HG03575 (cell line): ENCODE results near the gene GJA5.
"Not testable (repeated sequence)": the region's sequence is repeated elsewhere in the genome, so short reads cannot be mapped to it uniquely, and the experiment has no call there.

ENCODE experiments used
- ATAC-seq: cut with Tn5 transposase; IDR thresholded peaks from one replicate; pipeline ENCODE4 v1.9.1; 2021; ENCODE audit not compliant: unreplicated experiment, insufficient number of reproducible peaks, low FRiP score; ENCODE audit errors: extremely low read depth

The GJA5 gene

DNA sequence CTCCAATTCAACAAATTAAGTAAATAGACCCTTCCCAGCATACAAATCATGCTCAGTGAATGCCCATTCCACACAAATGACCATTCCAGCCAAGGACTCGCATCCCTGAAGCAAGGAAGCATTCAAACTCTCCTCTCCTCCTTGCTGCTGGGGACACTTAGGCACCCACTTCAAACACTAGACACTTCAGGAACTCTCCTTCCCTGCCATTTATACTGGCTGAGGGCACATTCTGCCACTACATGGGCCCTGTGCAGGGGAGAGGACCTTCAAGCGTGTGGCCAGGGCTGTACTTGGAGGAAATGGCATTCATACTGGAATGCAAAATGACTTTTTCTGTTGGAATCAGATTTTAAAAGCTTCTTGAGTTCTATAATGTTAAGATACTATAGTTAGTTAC, 22.3 kb downstream of the GJA5 start:
- no peak for ATAC-seq

DNA sequence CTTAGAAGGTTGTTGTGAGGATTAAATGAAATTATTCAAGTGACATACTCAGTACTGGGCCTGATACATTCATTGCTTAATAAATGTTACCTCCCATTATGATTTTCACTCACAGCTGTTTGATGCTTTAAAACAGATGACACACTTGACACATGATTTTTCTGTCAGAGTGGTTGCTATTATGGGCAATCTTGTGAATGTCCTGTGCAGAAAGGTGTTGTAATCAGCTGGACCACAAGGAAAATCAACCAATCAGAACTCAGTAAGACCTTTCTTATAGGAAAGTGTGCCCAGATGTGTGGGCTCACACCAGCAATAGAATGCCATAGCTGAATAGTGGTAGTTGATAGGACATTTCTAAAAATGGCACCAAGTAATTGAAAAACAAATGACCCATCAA, 23.5 kb downstream of the GJA5 start:
- ATAC-seq, result no peak

DNA sequence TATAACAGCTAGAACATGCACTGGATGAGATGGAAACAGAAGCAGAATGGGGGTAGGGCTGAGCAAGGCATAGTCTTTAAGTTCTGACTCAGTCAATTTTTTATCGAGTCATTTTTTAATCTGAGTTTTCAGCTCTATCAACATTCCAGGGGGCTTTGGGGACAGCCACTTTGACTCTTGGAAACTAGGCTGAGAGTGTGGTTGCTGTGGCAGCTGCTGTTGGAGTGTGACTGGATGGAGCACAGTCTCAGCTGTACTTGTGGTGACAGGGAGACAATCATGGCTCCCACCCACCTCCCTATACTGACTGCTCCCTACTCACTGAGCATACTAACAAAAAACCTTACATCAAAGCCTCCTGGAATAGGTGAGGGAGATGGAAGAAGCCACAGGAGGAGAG, 25.0 kb downstream of the GJA5 start:
- ATAC-seq, result no peak

GRCh38 chr1:147734291-147734841, 26.0 kb downstream of the GJA5 start:
- not testable (repeated sequence) for ATAC-seq

GRCh38 chr1:147729315-147729714, 31.1 kb downstream of the GJA5 start:
- no peak for ATAC-seq

DNA sequence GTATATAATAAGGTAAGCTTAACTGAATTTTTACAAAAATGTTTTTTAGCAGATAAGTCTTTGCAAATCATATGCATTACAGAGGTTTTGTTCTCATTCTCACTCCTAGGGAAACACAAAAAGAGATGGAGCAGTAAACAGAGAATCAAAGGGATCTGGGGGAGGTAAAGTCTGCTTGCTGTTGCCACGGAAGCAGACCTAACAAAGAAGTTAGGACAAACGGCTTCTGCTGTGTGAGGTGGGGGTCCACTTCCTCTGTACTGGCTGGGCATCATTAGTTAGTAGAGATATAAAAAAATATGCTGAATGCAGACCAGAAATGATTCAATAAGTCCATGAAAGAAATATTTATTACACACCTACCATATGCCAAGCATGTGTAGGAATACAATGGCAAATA, 34.2 kb downstream of the GJA5 start:
- no peak for ATAC-seq

GRCh38 chr1:147725685-147726084, 34.7 kb downstream of the GJA5 start:
- no peak for ATAC-seq

- ATAC-seq, result no peak
Measured at GRCh38 chr1:147723691-147724323, 36.6 kb downstream of the GJA5 start.

DNA sequence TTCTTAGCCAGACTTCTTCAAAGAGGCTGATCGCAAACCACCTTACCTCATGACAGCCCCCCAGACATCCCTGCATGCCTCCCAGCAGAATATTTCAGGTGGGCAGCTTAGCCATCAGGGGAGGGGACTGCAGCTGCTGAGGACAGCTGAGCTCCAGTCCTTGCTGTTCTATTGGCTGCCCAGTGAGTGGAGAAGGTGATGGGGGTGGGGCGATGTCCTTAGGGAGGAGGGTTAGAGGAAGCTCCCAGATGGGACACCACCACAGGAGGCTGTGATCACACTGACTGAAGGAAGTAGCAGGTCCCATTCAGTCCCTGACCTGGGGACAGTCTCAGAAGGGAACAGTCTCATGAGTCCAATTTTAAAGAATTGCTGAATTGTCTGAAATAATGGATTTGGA, 38.3 kb downstream of the GJA5 start:
- ATAC-seq, result no peak

GRCh38 chr1:147721716-147722115, 38.7 kb downstream of the GJA5 start:
- no peak for ATAC-seq

- ATAC-seq, result no peak
Measured at GRCh38 chr1:147720557-147720956, 39.8 kb downstream of the GJA5 start.

- ATAC-seq, result no peak
Measured at GRCh38 chr1:147719711-147720225, 40.6 kb downstream of the GJA5 start.

DNA sequence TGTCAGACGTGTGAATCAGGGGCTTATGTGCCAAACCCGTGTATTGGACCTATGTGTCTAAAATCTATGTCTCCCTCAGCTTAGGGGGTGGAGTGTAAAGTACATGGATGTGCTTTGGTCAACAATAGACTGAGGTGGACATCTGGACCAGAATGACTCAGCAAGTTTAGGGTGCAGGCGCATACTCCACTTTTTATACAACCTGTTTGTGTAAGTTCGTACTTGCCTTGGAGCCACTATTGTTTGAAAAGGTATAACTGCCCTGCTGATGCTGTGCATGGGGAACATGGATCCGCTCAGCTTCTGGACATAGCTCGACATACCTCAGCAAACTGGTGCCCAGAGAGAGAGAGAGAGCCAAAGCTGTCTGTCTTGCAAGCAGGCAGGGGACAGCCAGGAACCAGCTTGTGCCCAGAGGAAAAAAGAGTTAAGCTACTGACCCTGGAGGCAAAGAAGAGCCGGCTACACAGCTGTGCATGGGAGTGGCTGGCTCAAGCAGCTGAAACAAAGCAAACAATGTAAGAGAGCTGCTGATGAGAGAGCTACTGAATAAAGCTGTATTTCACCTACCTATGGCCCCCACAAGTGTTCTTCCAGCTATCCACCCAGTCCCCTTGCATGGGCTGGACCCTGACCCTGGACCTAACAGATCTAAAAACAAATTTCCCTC, 41.2 kb downstream of the GJA5 start:
- no peak for ATAC-seq

GRCh38 chr1:147717706-147718097, 42.7 kb downstream of the GJA5 start:
- no peak for ATAC-seq

DNA sequence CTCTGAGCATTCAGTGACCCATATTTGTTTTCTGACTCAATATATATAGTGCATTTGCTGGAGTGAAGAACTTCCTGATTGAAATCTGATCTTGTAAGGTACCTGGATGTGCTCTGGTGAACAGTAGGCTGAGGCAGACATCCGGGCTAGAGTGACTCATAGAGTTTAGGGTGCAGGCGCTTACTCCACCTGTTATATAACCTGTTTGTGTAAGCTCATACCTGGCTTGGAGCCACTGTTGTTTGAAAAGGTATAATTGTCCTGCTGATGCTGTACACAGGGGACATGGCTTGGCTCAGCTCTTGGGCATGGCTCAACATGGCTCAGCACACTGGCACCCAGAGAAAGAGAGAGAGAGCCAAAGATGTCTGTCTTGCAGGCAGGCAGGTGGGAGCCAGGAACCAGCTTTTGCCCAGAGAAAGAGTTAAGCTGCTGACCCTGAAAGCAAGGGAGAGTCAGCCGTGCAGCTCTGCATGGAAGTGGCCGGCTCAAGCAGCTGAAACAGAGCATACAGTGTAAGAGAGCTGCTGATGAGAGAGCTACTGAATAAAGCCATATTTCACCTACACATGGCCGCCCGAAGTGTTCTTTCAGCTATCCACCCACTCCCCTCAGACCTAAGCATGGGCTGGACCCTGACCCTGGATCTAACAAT, 43.2 kb downstream of the GJA5 start:
- no peak for ATAC-seq

- no peak for ATAC-seq
Measured at GRCh38 chr1:147712605-147713004, 47.8 kb downstream of the GJA5 start.
